GM20000 (cell line): ENCODE measurements around the gene GCHFR.

Experiments
- DNase-seq: peaks from one replicate; pipeline ENCODE4 v3.0.0; 2012; ENCODE audit warnings: low spot score
- CTCF ChIP-seq: IDR thresholded peaks from 2 replicates; pipeline ENCODE4 v1.5.1; 2012; ENCODE audit warnings: mild to moderate bottlenecking, control low read depth; ENCODE audit errors: extremely low read depth, missing control alignments

GCHFR gene

GRCh38 chr15:40731034-40731433 is 32.8 kb upstream of the GCHFR start:
- no peak for DNase-seq
- no peak for TF ChIP-seq CTCF

GRCh38 chr15:40736575-40736974 is 27.3 kb upstream of the GCHFR start:
- no peak for DNase-seq
- no peak for TF ChIP-seq CTCF

GRCh38 chr15:40737048-40737447 is 26.8 kb upstream of the GCHFR start:
- no peak for DNase-seq
- TF ChIP-seq CTCF: no peak

GRCh38 chr15:40739047-40739446 is 24.8 kb upstream of the GCHFR start:
- TF ChIP-seq CTCF: no peak
- DNase-seq: no peak

GRCh38 chr15:40739854-40740253 is 24.0 kb upstream of the GCHFR start:
- TF ChIP-seq CTCF: no peak
- DNase-seq: no peak

GRCh38 chr15:40743485-40743901 is 20.4 kb upstream of the GCHFR start:
- DNase-seq: no peak
- no peak for TF ChIP-seq CTCF

- DNase-seq: no peak
- no peak for TF ChIP-seq CTCF
Observed at GRCh38 chr15:40743921-40744814, 19.7 kb upstream of the GCHFR start.
